HG02763 (cell line): ENCODE data around the gene CLPSL2.
A peak's percentile ranks its signal among the peaks of the same experiment; 100 is the strongest.
"Not testable (repeated sequence)": the region's sequence is repeated elsewhere in the genome, so short reads cannot be mapped to it uniquely, and the experiment has no call there.

ENCODE experiments used
- ATAC-seq: cut with Tn5 transposase; IDR thresholded peaks from one replicate; pipeline ENCODE4 v1.9.1; 2021; ENCODE audit warnings: mild to moderate bottlenecking, moderate library complexity; ENCODE audit not compliant: unreplicated experiment

Gene CLPSL2

DNA sequence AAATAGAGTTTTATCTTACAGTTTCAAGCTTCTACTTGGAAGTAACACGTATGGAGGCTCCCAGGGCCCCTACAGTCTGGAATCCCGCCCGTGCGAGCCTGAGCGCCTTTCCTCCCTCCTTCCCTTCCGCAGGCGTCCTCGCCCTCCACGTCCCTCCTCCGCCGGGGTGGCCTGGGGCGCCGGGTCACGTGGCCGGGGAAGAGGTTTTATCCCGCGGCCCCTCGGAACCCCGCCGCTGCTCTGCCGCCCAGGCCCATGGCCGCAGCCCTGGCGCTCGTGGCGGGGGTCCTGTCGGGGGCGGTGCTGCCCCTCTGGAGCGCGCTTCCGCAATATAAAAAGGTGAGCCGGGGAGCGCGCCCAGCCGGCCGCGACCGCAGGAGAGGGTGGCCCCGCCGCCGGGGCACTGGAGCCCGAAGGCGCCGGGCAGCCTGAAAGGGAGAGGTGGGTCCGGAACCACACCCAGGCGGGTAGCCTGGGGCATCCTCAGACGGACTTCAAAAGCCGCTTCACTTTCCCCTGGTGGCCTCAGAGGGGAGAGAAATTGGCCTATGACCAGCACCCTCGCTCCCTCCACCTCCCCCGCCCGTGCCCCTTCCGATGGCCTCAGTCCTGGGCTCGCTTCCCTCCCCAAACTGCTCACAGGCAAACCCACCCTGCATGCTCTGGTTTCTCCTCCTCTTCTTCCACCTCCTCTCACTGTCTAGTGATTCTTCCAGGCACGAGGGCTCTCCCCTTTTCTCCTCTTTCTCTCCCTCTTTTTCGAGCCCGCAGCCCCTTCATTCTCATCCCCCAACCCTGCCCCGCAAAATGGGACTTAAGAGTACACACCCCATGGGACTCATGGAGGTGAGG is at the start of gene CLPSL2:
TSS of gene CLPSL2 (plus strand) at position 235 of the 852 bp plus-strand sequence. CDS start at position 256, 21 bp downstream.
- ATAC-seq: no peak

DNA sequence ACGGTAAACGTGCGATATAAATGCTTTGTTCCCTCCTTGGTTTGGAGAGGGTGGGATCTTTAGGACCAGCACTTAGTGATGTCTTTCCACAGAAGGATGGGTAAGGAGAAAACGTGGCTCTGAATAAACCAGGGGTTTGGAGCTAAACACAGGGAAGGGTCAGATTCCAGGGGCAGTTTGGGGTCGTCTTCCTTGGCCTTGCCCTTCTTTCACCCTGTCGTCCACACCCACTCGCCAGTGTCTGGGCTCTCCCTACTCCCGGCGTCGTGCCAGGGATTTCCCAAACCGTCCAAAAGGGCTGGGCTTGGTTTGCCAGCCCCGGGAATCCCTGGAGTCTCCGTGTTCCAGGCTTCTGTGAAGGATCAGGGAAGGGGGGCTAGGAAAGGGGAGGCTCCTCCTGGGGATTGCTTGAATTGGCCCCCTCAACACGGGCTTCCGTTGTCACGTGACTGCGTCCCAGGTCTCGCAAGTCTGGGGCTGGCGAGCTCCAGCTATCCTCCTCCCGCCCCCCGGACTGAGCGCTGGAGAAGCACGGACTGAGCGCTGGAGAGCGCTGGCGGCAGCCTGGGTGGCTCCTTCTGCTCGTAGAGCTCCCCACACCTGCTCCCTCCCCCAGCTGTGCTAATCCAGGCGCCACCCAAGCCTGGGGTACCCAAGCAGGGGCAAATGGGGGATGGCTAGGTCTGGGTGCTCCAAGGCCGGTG is 49.0 kb upstream of the CLPSL2 start:
- ATAC-seq: peak; percentile 0

- ATAC-seq: peak; percentile 41
Measured at GRCh38 chr6:35727935-35728682, 48.3 kb upstream of the CLPSL2 start.

GRCh38 chr6:35728683-35729678 is 47.4 kb upstream of the CLPSL2 start:
- ATAC-seq: no peak

DNA sequence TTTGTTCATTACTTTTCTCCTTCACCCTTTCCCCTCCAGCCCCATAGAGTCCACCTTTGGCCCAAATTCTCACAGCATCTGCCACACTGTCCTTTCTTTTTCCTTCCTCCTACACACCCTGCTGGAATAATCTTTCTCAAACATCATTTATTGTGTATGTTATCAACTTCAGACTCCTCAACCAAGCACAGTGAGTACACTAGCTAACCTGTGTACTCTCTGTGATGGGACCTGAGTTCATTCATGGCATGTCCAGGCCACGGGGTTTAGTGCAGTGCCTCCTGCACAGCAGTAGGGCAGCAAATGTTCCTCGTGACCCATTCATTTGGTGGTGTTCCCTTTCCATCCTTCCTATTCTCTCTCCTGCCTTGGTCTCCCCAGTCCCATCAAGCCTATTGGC is 46.7 kb upstream of the CLPSL2 start:
- no peak for ATAC-seq

GRCh38 chr6:35730745-35731413 is 45.5 kb upstream of the CLPSL2 start:
- no peak for ATAC-seq

- ATAC-seq: peak; percentile 39
Measured at GRCh38 chr6:35731414-35731735, 45.0 kb upstream of the CLPSL2 start.

DNA sequence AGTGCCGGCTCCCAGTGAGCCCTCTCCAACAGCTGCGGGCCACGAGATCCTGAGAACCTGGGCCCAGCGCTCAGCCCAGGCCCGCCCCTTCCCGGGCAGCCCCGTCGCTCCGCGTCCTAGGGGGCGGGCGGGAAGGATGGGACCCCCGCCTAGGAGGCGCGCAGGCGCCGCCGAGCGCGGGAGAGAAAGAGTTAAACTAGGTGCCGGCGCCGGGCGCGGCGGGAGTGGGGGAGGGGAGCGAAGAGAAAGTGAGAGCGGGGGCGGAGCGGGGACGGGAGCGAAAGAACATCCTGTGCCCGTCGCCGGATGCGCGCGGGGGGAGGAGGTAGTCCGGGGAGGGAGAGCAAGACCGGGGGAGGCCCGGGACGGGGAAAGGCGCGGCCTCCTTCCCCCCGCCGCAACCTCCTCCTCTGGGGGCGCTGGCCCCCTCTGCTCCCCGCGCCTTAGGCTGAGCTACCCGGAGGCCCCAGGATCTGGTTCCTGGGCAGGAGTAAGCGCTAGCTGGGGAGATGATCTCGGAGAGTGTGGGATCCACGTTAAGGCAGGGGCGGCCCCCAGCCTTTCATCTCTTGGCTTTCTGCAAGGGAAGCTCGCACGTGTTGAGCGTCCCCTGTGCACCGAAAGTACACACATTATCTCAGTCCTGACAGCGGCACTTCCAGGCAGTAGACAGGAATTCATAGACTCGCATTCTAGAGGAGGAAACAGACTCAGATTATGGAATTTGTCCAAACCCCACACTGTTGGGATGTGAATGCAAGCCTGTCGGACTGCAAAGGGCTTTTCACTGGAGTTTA is 44.5 kb upstream of the CLPSL2 start:
- ATAC-seq: peak; percentile 57

DNA sequence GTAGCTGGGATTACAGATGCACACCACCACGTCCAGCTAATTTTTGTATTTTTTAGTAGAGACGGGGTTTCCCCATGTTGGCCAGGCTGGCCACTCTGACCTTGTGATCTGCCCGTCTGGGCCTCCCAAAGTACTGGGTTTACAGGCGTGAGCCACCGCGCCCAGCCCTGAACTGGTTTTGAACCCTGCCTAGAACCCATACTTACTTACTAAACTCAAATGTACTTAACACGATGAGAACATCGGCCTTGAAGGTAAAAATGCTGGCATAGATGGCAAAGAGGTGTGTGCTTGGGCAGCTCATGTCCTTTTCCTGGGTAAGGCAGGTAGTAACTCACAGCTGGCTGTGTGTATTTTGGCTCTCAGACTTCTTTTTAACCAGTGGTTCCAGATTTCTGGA is 42.8 kb upstream of the CLPSL2 start:
- ATAC-seq: no peak

GRCh38 chr6:35734319-35734718 is 42.1 kb upstream of the CLPSL2 start:
- ATAC-seq: not testable (repeated sequence)

DNA sequence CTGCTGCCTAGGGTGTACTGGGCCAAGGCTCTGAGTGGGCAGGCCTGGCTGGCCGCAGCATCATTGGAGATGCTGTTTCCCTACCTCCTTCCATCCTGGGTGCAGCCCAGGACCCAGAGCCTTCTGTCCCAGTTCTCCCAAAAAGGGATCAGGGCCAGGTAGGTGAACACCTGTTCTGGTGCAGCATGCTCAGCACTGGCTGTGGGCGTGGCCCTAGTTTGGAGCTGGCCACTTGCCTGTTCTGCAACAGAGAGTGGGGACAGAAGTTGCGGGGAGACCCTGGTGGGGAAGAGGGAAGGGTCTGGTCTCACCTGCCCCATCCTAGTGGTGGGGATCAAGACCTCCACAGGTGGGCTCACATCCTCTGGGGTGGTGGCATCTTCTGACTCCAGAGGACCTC is 40.9 kb upstream of the CLPSL2 start:
- ATAC-seq: no peak

- ATAC-seq: no peak
Measured at GRCh38 chr6:35736253-35736894, 40.0 kb upstream of the CLPSL2 start.

DNA sequence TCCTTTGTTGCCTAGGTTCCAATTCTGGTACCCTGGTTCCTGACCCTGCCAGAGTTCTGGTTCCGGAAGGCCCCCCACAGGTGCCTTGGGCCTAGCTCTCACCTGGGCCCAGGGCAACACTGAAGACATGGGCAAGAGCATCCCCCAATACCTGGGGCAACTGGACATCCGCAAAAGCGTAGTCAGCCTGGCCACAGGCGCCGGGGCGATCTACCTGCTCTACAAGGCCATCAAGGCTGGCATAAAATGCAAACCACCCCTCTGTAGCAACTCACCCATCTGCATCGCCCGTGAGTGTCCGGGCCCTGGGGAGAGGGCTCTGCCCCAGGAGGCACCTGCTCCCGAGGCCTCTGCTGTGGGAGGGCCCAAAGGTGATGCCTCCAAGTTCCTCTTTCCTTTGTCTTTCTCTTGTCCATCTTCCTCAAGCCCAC is 39.4 kb upstream of the CLPSL2 start, which contains the start of gene ARMC12:
TSS of gene ARMC12 (plus strand) at position 51 of the 431 bp plus-strand sequence. CDS start at position 128, 77 bp downstream.
- no peak for ATAC-seq

DNA sequence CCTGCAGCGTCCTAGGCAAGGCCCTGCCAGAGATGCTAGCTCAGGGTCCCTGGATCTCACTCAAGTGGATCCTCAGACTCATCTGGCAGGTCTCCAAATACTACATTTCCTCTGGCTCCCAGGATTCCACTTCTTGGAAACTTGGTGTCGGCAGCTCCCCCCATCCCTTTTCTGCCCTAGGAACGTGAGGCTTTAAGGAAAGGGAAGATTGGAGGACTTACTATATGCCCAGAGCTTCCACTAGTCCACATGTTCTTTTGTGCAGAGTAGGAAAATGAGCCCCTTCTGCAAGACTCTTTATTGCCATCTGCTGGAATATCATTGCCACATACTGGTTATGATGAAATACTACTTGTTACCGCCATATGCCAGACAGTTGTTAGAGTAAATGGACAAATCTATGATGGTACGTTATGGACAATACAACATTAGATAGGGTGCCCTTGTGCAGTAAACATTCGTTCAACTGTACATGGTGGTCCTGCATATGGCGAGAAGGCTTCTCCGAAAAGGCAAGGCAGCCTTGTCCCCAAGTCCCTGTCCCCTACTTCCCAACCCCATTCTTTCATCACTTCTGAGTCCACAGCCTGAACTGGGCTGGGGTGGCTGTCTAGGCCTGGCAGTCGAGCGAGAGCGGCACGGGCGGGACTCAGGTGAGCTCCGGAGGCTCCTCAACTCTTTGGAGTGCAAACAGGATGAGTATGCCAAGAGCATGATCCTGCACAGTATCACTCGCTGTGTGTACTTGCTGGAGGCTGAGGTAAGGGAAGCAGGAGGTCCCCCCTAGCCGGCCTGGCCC is 38.8 kb upstream of the CLPSL2 start:
- no peak for ATAC-seq

- no peak for ATAC-seq
Measured at GRCh38 chr6:35739645-35740524, 36.5 kb upstream of the CLPSL2 start.

GRCh38 chr6:35742842-35743241 is 33.6 kb upstream of the CLPSL2 start:
- ATAC-seq: no peak

- no peak for ATAC-seq
Measured at GRCh38 chr6:35745509-35745908, 30.9 kb upstream of the CLPSL2 start.
